22Rv1 (cell line): ENCODE data around the gene FNDC3A.
"Not testable (repeated sequence)": the region's sequence is repeated elsewhere in the genome, so short reads cannot be mapped to it uniquely, and the experiment has no call there.

Experiments
- ZFX ChIP-seq: fragments of 450-650 bp; IDR thresholded peaks from 2 replicates; pipeline ENCODE4 v1.6.1; 2017; ENCODE audit warnings: antibody characterized with exemption, borderline replicate concordance
- TF ChIP-seq, protein P1 (sequence below): fragments of 450-650 bp; IDR thresholded peaks from 2 replicates; pipeline ENCODE4 v1.5.1; 2017; ENCODE audit warnings: mild to moderate bottlenecking

DNA sequence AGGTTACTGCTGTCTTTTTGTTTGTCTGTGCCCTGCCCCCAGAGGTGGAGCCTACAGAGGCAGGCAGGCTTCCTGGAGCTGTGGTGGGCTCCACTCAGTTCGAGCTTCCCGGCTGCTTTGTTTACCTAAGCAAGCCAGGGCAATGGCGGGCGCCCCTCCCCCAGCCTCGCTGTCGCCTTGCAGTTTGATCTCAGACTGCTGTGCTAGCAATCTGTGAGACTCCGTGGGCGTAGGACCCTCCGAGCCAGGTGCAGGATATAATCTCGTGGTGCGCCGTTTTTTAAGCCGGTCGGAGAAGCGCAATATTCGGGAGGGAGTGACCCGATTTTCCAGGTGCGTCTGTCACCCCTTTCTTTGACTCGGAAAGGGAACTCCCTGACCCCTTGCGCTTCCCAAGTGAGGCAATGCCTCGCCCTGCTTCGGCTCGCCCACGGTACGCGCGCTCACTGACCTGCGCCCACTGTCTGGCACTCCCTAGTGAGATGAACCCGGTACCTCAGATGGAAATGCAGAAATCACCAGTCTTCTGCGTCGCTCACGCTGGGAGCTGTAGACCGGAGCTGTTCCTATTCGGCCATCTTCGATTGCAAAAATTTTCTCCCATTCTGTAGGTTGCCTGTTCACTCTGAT is 182.4 kb downstream of the FNDC3A start:
- TF ChIP-seq, protein P1, sequence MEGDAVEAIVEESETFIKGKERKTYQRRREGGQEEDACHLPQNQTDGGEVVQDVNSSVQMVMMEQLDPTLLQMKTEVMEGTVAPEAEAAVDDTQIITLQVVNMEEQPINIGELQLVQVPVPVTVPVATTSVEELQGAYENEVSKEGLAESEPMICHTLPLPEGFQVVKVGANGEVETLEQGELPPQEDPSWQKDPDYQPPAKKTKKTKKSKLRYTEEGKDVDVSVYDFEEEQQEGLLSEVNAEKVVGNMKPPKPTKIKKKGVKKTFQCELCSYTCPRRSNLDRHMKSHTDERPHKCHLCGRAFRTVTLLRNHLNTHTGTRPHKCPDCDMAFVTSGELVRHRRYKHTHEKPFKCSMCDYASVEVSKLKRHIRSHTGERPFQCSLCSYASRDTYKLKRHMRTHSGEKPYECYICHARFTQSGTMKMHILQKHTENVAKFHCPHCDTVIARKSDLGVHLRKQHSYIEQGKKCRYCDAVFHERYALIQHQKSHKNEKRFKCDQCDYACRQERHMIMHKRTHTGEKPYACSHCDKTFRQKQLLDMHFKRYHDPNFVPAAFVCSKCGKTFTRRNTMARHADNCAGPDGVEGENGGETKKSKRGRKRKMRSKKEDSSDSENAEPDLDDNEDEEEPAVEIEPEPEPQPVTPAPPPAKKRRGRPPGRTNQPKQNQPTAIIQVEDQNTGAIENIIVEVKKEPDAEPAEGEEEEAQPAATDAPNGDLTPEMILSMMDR, result not testable (repeated sequence)
- not testable (repeated sequence) for TF ChIP-seq ZFX
